Measurements from ENCODE around the gene GPR162. TPM values are rescaled to one million over a fixed set of nuclear protein-coding genes. Genes with fewer than 3 reads are reported as not detected.

The GPR162 gene
- total RNA-seq, 4 donors from 2014 or later, result 0.47 to 2.1 (median 1.0) TPM

- H3K9me3 ChIP-seq, result no peaks in the 10 kb centered on the region
- H3K4me3 ChIP-seq, result peak overlapping the region; percentile 47
- TF ChIP-seq POLR2AphosphoS5 (IDR thresholded peaks at IDR 0.05) (peak in 1 of 3 donors; percentile 19), POLR2A (IDR thresholded peaks at IDR 0.05) (no peak), CTCF (IDR thresholded peaks at IDR 0.05) (peak; percentile 92 to 97)
- WGBS, result 4% methylated on average over 35 of the region's 35 CpGs
- no peaks in the 10 kb centered on the region for H3K36me3 ChIP-seq
- H3K27me3 ChIP-seq, result no peaks in the 10 kb centered on the region
- peaks cover 21% of the 10 kb centered on the region for H3K4me1 ChIP-seq
- DNase-seq (ENCODE audit: low spot score in 2 of 2), result peak; percentile 97
- peak overlapping the region; percentile 78 for H3K27ac ChIP-seq
These were observed 42.8 kb upstream of the GPR162 start for GRCh38 chr12:6778574-6779550.

- DNase-seq (ENCODE audit: low spot score in 2 of 2), result no peak
- Histone ChIP-seq H3K27me3 (no peaks in the 10 kb centered on the region), H3K36me3 (no peaks in the 10 kb centered on the region), H3K4me3 (no peak overlapping the region), H3K27ac (no peak overlapping the region), H3K4me1 (peaks cover 19% of the 10 kb centered on the region), H3K9me3 (no peaks in the 10 kb centered on the region)
- WGBS, result 81% methylated on average over 6 of the region's 6 CpGs
- TF ChIP-seq POLR2A (IDR thresholded peaks at IDR 0.05) (no peak), POLR2AphosphoS5 (IDR thresholded peaks at IDR 0.05) (no peak), EP300 (IDR thresholded peaks at IDR 0.05) (no peak), CTCF (IDR thresholded peaks at IDR 0.05) (no peak)
These were observed 41.8 kb upstream of the GPR162 start for GRCh38 chr12:6779708-6780432.

GRCh38 chr12:6780573-6780972, 41.0 kb upstream of the GPR162 start:
- Histone ChIP-seq H3K27me3 (no peaks in the 10 kb centered on the region), H3K36me3 (no peaks in the 10 kb centered on the region), H3K4me3 (no peak overlapping the region), H3K9me3 (no peaks in the 10 kb centered on the region), H3K27ac (no peak overlapping the region), H3K4me1 (peaks cover 19% of the 10 kb centered on the region)
- no peak for DNase-seq (ENCODE audit: low spot score in 2 of 2)
- 86% methylated on average over 6 of the region's 6 CpGs for WGBS
- no peak for TF ChIP-seq EP300 (IDR thresholded peaks at IDR 0.05)
- no peak for TF ChIP-seq POLR2A (IDR thresholded peaks at IDR 0.05)
- TF ChIP-seq POLR2AphosphoS5 (IDR thresholded peaks at IDR 0.05), result no peak
- TF ChIP-seq CTCF (IDR thresholded peaks at IDR 0.05), result no peak

- TF ChIP-seq CTCF (IDR thresholded peaks at IDR 0.05), result no peak
- TF ChIP-seq POLR2AphosphoS5 (IDR thresholded peaks at IDR 0.05), result no peak
- no peak for TF ChIP-seq EP300 (IDR thresholded peaks at IDR 0.05)
- TF ChIP-seq POLR2A (IDR thresholded peaks at IDR 0.05), result no peak
- DNase-seq (ENCODE audit: low spot score in 2 of 2), result no peak
These were observed 39.5 kb upstream of the GPR162 start for GRCh38 chr12:6782119-6782518.

More at GRCh38 chr12:6782119-6782518, 39.5 kb upstream of the GPR162 start:
- 73% methylated on average over 4 of the region's 6 CpGs for WGBS
- Histone ChIP-seq H3K27me3 (no peaks in the 10 kb centered on the region), H3K9me3 (no peaks in the 10 kb centered on the region), H3K4me1 (peaks cover 19% of the 10 kb centered on the region), H3K4me3 (no peak overlapping the region), H3K36me3 (no peaks in the 10 kb centered on the region), H3K27ac (no peak overlapping the region)

Measured in suprapubic skin (tissue), 4 donors.